ENCODE data around the gene SP100. TPM values are rescaled to one million over a fixed set of nuclear protein-coding genes. Genes with fewer than 3 reads are reported as not detected.

The SP100 gene
- total RNA-seq, 1 donor from 2014 or later = 433 TPM

GRCh38 chr2:230457073-230457768, 41.2 kb downstream of the SP100 start:
- no peaks in the 10 kb centered on the region for H3K27me3 Mint-ChIP-seq
- peaks cover 93% of the 10 kb centered on the region for H3K36me3 Mint-ChIP-seq (ENCODE audit: low read depth)
- ChIA-PET CTCF (interaction anchor here (0.7 to 1.9 kb wide), 3 partner anchors 10 to 254 kb away, joined by 3 to 6 read pairs (median 4); no protein-coding TSS in a partner anchor), POLR2A (interaction anchor here (0.5 to 2.9 kb wide), 7 partner anchors 9 to 145 kb away, joined by 3 to 13 read pairs (median 5); partner anchors contain the start of gene SP100)
- TF ChIP-seq CTCF (IDR thresholded peaks at IDR 0.05) = no peak
- DNase-seq = no peak
- intact Hi-C loops (cut with micrococcal nuclease) = loop anchor here (1.0 kb wide), 1 partner anchor 16 kb away; no protein-coding TSS in a partner anchor
- H3K4me1 Mint-ChIP-seq = peaks cover 78% of the 10 kb centered on the region
- H3K4me3 Mint-ChIP-seq = peak overlapping the region; percentile 19
- peak; percentile 71 for ATAC-seq (ENCODE audit: low read depth)
- H3K9me3 Mint-ChIP-seq = peaks cover 23% of the 10 kb centered on the region
- peak overlapping the region; percentile 69 for H3K27ac Mint-ChIP-seq

GRCh38 chr2:230457793-230458192, 41.8 kb downstream of the SP100 start:
- no peak for TF ChIP-seq CTCF (IDR thresholded peaks at IDR 0.05)
- intact Hi-C loops (cut with micrococcal nuclease) = loop anchor here (1.0 kb wide), 1 partner anchor 16 kb away; no protein-coding TSS in a partner anchor
- H3K27ac Mint-ChIP-seq = peak overlapping the region; percentile 69
- H3K4me3 Mint-ChIP-seq = peak overlapping the region; percentile 19
- peaks cover 76% of the 10 kb centered on the region for H3K4me1 Mint-ChIP-seq
- DNase-seq (no peak), ATAC-seq (ENCODE audit: low read depth) (no peak)
- H3K36me3 Mint-ChIP-seq (ENCODE audit: low read depth) = peaks cover 93% of the 10 kb centered on the region
- no peaks in the 10 kb centered on the region for H3K27me3 Mint-ChIP-seq
- peaks cover 23% of the 10 kb centered on the region for H3K9me3 Mint-ChIP-seq
- POLR2A ChIA-PET = interaction anchor here (0.9 to 2.9 kb wide), 5 partner anchors 10 to 145 kb away, joined by 4 to 13 read pairs (median 5); partner anchors contain the start of gene SP100
- CTCF ChIA-PET = interaction anchor here (0.7 to 1.9 kb wide), 3 partner anchors 10 to 255 kb away, joined by 3 to 6 read pairs (median 4); no protein-coding TSS in a partner anchor

GRCh38 chr2:230459216-230459615, 43.2 kb downstream of the SP100 start:
- intact Hi-C loops (cut with micrococcal nuclease) = no loop called here
- peaks cover 11% of the 10 kb centered on the region for H3K9me3 Mint-ChIP-seq
- peaks cover 93% of the 10 kb centered on the region for H3K36me3 Mint-ChIP-seq (ENCODE audit: low read depth)
- CTCF ChIA-PET = interaction anchor here (1.9 kb wide), 1 partner anchor 339 kb away, joined by 6 read pairs; no protein-coding TSS in a partner anchor
- POLR2A ChIA-PET = interaction anchor here (0.6 to 1.6 kb wide), 2 partner anchors 11 to 13 kb away, joined by 3 to 9 read pairs; no protein-coding TSS in a partner anchor
- peaks cover 62% of the 10 kb centered on the region for H3K4me1 Mint-ChIP-seq
- TF ChIP-seq CTCF (IDR thresholded peaks at IDR 0.05) = no peak
- peak overlapping the region; percentile 69 for H3K27ac Mint-ChIP-seq
- no peak overlapping the region for H3K4me3 Mint-ChIP-seq
- no peak for DNase-seq
- no peaks in the 10 kb centered on the region for H3K27me3 Mint-ChIP-seq
- no peak for ATAC-seq (ENCODE audit: low read depth)

- ChIA-PET POLR2A (interaction anchor here (0.5 to 2.3 kb wide), 14 partner anchors 9 to 189 kb away, joined by 3 to 33 read pairs (median 8); partner anchors contain the start of gene SP100), CTCF (interaction anchor here (0.9 to 2.7 kb wide), 4 partner anchors 22 to 268 kb away, joined by 3 to 12 read pairs (median 5); no protein-coding TSS in a partner anchor)
- ATAC-seq (ENCODE audit: low read depth) = peak; percentile 41
- intact Hi-C loops (cut with micrococcal nuclease) = loop anchor here (5.0 kb wide), 3 partner anchors 34 to 204 kb away; no protein-coding TSS in a partner anchor
- Mint-ChIP-seq H3K4me3 (peak overlapping the region; percentile 17), H3K4me1 (peaks cover 60% of the 10 kb centered on the region), H3K36me3 (ENCODE audit: low read depth) (peaks cover 92% of the 10 kb centered on the region), H3K27me3 (no peaks in the 10 kb centered on the region), H3K9me3 (peaks cover 27% of the 10 kb centered on the region), H3K27ac (peak overlapping the region; percentile 89)
- DNase-seq = no peak
- no peak for TF ChIP-seq CTCF (IDR thresholded peaks at IDR 0.05)
Observed at GRCh38 chr2:230471074-230471473, 55.1 kb downstream of the SP100 start.

Measured in activated B cell treated with CpG ODN at 0.5 μM for 24 hours (primary cell).